OCI-LY7 (cell line): ENCODE measurements around the gene CSTF1. TPM values are rescaled to one million over a fixed set of nuclear protein-coding genes. Genes with fewer than 3 reads are reported as not detected.

Experiments used
- BruUV-seq: library from RNA; stranded (reverse); fragments of 400-500 nt; replicated peaks from 2 replicates; lab custom pipeline; 2021; lab: Mats Ljungman, UMichigan
- CTCF ChIA-PET: fragments of 300-600 bp; sonication (Branson Sonifier 250); formaldehyde crosslinking; loops from one replicate; lab custom pipeline; 2022; ENCODE audit warnings: antibody characterized with exemption; ENCODE audit not compliant: unreplicated experiment; lab: Charles Lee
- POLR2A ChIA-PET: fragments of 300-600 bp; sonication (Branson Sonifier 250); formaldehyde crosslinking; loops from one replicate; lab custom pipeline; 2022; ENCODE audit warnings: antibody characterized with exemption; lab: Charles Lee
- DNase-seq: peaks from one replicate; pipeline ENCODE4 v3.0.0-alpha.2; 2015; ENCODE audit warnings: low spot score
- H2AFZ ChIP-seq: fragments of 200-600 bp; sonication (generic), shearing (Covaris generic); 2 replicates; pipeline ENCODE4 v1.6.1; 2014; ENCODE audit warnings: mild to moderate bottlenecking, antibody characterized with exemption, low read length, moderate library complexity
- H3K27ac ChIP-seq: fragments of 200-600 bp; sonication (generic); 2 replicates; pipeline ENCODE4 v1.5.1; 2014; ENCODE audit warnings: mixed run types, low read depth, mild to moderate bottlenecking, moderate library complexity, low read length, inconsistent platforms; ENCODE audit not compliant: poor library complexity, severe bottlenecking
- H3K36me3 ChIP-seq: fragments of 200-600 bp; sonication (generic); 2 replicates; pipeline ENCODE4 v1.6.1; 2014; ENCODE audit warnings: mild to moderate bottlenecking, antibody characterized with exemption, low read length, moderate library complexity, mixed read lengths; ENCODE audit not compliant: insufficient read depth
- H3K4me1 ChIP-seq: fragments of 200-600 bp; sonication (generic); 2 replicates; pipeline ENCODE4 v1.5.1; 2014; ENCODE audit warnings: mild to moderate bottlenecking, low read length; ENCODE audit not compliant: insufficient read depth, poor library complexity, severe bottlenecking
- H3K4me2 ChIP-seq: fragments of 200-600 bp; sonication (generic); 2 replicates; pipeline ENCODE4 v1.6.1; 2014; ENCODE audit warnings: mild to moderate bottlenecking, low read length
- H3K4me3 ChIP-seq: fragments of 200-600 bp; sonication (generic); 2 replicates; pipeline ENCODE4 v1.5.1; 2014; ENCODE audit warnings: mild to moderate bottlenecking, low read depth, low read length; ENCODE audit not compliant: poor library complexity, severe bottlenecking
- H3K79me2 ChIP-seq: fragments of 200-600 bp; sonication (generic); 2 replicates; pipeline ENCODE4 v1.6.1; 2016; ENCODE audit warnings: low read depth, mild to moderate bottlenecking, low read length, moderate library complexity, mixed read lengths; ENCODE audit not compliant: insufficient read depth
- H3K9me2 ChIP-seq: fragments of 200-600 bp; sonication (generic); 2 replicates; pipeline ENCODE4 v1.6.1; 2016; ENCODE audit warnings: mild to moderate bottlenecking, low read length, mixed read lengths; ENCODE audit not compliant: insufficient read depth
- H3K9me3 ChIP-seq: fragments of 200-600 bp; sonication (generic); 2 replicates; pipeline ENCODE4 v1.6.1; 2014; ENCODE audit warnings: mild to moderate bottlenecking, mixed run types, low read length, mixed read lengths
- H4K20me1 ChIP-seq: fragments of 200-600 bp; sonication (generic); 2 replicates; pipeline ENCODE4 v1.6.1; 2014; ENCODE audit warnings: mild to moderate bottlenecking, antibody characterized with exemption, low read length, moderate library complexity, mixed read lengths; ENCODE audit not compliant: insufficient read depth
- CTCF ChIP-seq: fragments of 200-600 bp; sonication (generic); conservative IDR thresholded peaks from 2 replicates; pipeline ENCODE4 v1.5.1; 2014; ENCODE audit warnings: mild to moderate bottlenecking, antibody characterized with exemption, low read length, moderate library complexity, mixed read lengths
- EZH2phosphoT487 ChIP-seq: fragments of 200-600 bp; sonication (generic); IDR thresholded peaks from 2 replicates; pipeline ENCODE4 v1.6.1; 2018; ENCODE audit warnings: low read depth, borderline replicate concordance, mild to moderate bottlenecking, mixed run types, antibody characterized with exemption, low read length, moderate library complexity, mixed read lengths
- intact Hi-C: fragments of 100-400 bp; cut with micrococcal nuclease; formaldehyde crosslinking; loops from one replicate; pipeline ENCODE4 v1.10.0; 2022; ENCODE audit not compliant: unreplicated experiment
- total RNA-seq, 2 experiments: library from RNA; depleted of rRNA in 1 of 2; stranded (reverse); fragments of >200 nt in 1 of 2; shearing (Covaris generic) in 1 of 2; gene quantifications; 2 replicates each; pipeline ENCODE4 v1.2.3, GENCODE V29; 2014 to 2022

CSTF1 gene
- total RNA-seq, 2 experiments from 2014 or later = 52.1 to 56.0 TPM

- intact Hi-C loops = no loop called here
- Histone ChIP-seq H3K36me3 (no peaks in the 10 kb centered on the region), H3K27ac (no peak within 1 kb of the TSS), H3K4me2 (peak within 1 kb of the TSS; percentile 72), H3K9me2 (no peaks in the 10 kb centered on the region), H3K9me3 (no peaks in the 10 kb centered on the region), H3K79me2 (no peaks in the 10 kb centered on the region), H2AFZ (peak within 1 kb of the TSS; percentile 48; the same call in 1 of the 2 replicates), H4K20me1 (no peaks in the 10 kb centered on the region), H3K4me3 (peak within 1 kb of the TSS; percentile 63), H3K4me1 (peaks cover 3% of the 10 kb centered on the region)
- DNase-seq = peak; percentile 82
- no peak for TF ChIP-seq EZH2phosphoT487
- TF ChIP-seq CTCF = no peak
- CTCF ChIA-PET = no interaction called here
- no TSS peak for BruUV-seq
- POLR2A ChIA-PET = interaction anchor here (0.5 to 1.1 kb wide), 3 partner anchors 13 to 1170 kb away, joined by 3 to 5 read pairs (median 5); no protein-coding TSS in a partner anchor
These were observed 33.7 kb upstream of the CSTF1 start, which contains the start of gene FAM210B for GRCh38 chr20:56358600-56359211. Gene FAM210B (plus strand): TSS chr20:56358974. CDS start chr20:56359006, 32 bp downstream.

GRCh38 chr20:56359212-56360132, 33.0 kb upstream of the CSTF1 start:
- BruUV-seq = no TSS peak
- intact Hi-C loops = no loop called here
- no peaks in the 10 kb centered on the region for H3K9me3 ChIP-seq
- H3K9me2 ChIP-seq = no peaks in the 10 kb centered on the region
- TF ChIP-seq EZH2phosphoT487 = no peak
- no peak for TF ChIP-seq CTCF
- H3K4me3 ChIP-seq = peak overlapping the region; percentile 63
- ChIA-PET POLR2A (interaction anchor here (0.7 to 1.1 kb wide), 2 partner anchors 12 to 15 kb away, joined by 5 read pairs; no protein-coding TSS in a partner anchor), CTCF (no interaction called here)
- H4K20me1 ChIP-seq = no peaks in the 10 kb centered on the region
- peak overlapping the region; percentile 48; the same call in 1 of the 2 replicates for H2AFZ ChIP-seq
- H3K36me3 ChIP-seq = no peaks in the 10 kb centered on the region
- H3K79me2 ChIP-seq = no peaks in the 10 kb centered on the region
- H3K4me2 ChIP-seq = peak overlapping the region; percentile 72; the same call in 1 of the 2 replicates
- peaks cover 3% of the 10 kb centered on the region for H3K4me1 ChIP-seq
- no peak overlapping the region for H3K27ac ChIP-seq
- no peak for DNase-seq
